ENCODE results near the gene ATP11A.

DNA sequence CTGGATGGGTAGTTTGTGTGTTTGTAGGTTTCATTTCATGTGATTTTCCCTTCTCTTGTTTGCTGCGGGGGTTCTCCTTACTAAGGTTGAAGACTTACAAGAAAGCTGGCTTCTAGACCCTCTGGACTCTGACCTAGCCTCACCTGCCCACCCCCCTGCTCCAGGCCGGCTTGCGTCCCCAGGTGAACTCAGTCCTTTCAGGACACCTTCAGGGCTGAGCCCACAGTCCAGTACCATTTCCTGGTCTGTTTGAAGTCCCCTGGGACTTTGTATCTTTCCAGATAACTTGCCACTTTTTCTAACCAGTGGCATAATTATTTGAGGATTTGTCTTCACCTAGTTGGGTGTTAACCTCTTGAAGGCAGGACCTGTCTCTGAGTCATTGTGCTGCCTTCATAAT, 227.9 kb downstream of the ATP11A start:
- TF ChIP-seq YY1 (IDR thresholded peaks at IDR 0.05; ENCODE audit: insufficient read depth, insufficient read length) (no peak), ZNF274 (IDR thresholded peaks at IDR 0.05; ENCODE audit: low read depth, low read length) (no peak), SUZ12 (IDR thresholded peaks at IDR 0.05; ENCODE audit: extremely low read depth, insufficient read depth, insufficient read length) (no peak)

Measured in NT2/D1 (cell line).